ENCODE data around the gene PARP6.
"Not testable (repeated sequence)": the region's sequence is repeated elsewhere in the genome, so short reads cannot be mapped to it uniquely, and the experiment has no call there.

Gene PARP6

DNA sequence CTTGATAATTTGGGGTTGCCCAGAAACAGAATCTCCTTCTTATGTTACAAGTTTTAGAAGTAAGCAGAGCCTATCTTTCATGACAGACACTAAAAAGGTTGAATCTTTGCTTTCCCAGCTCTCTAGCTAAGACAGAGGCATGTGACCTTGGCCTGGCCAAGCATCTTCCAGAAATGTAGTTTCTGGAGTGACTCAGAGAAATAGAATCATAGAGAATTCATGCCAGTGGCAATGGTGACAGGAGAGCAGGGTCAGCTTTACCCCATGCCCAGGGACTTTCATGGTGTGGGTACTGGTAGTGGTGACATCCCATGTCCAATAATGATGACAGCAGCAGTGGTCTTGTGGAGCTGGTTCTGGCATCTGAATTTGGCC, 4.0 kb upstream of the PARP6 start:
- no peak for DNase-seq

DNA sequence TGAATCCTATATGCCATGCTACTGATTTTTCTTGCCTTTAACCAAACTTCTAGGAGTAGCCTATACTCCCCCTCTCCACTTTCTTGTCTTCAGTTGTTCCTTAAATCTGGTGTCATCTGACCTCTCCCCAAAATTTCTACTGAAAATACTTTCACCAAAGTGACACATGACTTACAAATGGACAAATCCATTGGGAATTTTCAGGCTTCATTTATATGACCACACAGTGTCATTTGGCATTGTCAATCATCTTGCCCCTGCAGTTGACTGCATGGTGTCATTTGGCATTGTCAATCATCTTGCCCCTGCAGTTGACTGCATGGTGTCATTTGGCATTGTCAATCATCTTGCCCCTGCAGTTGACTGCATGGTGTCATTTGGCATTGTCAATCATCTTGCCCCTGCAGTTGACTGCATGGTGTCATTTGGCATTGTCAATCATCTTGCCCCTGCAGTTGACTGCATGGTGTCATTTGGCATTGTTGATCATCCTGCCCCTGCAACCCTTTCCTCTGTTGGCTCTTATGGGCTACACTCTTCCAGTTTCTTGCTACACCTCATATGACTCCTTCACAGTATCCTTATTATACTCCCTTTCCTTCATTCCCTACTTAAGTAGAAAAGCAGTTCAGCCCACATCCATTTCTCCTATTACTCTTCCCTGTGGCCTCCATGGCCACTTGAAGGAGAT, 3.4 kb upstream of the PARP6 start:
- not testable (repeated sequence) for DNase-seq

DNA sequence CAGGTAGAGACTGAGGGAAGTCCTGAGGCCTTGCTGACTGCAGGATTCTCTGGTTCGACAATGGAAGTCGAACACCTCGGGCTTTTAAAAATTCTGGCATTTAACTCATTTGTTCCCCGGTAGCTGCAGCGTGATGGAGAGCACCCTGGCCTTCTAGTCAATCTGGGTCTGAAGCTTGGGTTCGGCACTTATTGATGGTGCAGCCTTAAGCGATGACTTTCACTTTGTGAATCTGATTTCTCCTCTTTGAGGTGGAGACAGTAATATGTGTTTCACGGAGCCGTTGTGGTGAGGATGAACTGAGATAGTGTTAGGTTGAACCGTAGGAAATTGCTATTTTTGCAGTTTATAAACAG, 621 bp upstream of the PARP6 start:
- no peak for DNase-seq

DNA sequence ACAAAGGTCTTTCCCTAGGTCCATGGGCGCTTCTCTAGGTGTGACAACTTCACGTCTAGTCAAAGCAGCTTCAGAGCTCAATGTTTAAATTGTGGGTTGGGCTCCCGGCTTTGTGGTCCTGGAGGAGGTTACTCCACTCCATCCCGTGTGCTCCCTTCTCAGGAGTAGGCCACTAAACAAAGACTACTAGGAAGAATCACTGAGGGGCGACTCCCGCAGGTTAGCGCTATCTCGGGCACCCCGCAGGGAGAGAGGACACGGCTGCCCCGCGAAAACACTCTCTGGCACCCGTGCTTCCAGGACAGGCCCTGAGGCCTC, 500 bp downstream of the PARP6 start:
- no peak for DNase-seq

DNA sequence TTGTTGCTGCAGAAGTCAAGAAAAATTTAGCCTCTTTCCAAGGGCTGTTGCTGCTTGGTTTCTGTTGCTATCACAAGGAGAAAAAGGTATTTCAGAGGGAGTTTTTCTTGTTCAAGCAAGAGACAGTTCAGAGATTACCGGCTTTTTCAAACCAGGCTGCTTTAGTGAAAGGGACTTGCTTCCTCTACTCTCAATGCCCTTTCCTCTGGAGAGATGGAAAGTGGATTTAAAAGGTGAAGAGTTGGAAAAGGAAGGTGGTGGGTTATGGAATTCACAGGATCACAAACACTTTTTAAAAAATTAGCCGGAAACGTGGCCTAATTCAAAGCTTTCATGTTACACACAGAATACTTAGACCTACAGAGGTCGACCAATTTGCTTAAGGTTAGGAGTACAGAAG, 1.1 kb downstream of the PARP6 start:
- no peak for DNase-seq

DNA sequence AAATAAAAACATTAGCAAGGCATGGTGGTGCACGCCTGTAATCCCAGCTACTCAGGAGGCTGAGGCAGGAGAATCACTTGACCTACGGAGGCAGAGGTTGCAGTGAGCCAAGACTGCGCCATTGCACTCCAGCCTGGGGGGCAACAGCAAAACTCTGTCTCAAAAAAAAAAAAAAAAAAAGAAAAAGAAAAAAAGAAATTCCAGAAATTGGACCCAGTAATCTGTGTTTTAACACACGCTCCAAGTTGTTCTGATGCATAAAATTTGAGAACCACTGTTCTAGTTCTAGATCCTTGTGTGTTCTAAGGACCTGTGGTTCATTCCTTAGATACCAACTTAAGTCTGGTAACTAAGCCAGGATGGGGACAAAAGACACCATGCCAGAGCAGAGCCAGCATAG, 2.6 kb downstream of the PARP6 start:
- no peak for DNase-seq

DNA sequence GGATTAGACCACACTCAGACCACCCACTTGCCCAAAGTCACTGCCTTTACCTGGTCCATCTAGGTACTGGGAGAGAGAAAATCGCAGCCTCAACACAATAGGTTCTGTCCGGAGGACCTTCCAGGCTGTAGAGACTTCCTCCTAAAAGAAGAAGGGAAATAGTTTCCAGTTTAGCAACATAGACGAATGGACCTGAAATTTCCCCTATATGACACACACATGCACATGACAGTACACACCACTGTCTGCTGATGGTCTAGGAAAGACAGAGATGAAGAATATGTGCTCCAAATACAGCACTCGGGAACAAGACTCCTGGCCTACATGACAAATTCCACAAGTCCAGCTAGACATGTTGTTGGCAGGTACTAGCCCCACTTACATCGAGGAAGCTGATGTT, 7.3 kb downstream of the PARP6 start:
- no peak for DNase-seq

DNA sequence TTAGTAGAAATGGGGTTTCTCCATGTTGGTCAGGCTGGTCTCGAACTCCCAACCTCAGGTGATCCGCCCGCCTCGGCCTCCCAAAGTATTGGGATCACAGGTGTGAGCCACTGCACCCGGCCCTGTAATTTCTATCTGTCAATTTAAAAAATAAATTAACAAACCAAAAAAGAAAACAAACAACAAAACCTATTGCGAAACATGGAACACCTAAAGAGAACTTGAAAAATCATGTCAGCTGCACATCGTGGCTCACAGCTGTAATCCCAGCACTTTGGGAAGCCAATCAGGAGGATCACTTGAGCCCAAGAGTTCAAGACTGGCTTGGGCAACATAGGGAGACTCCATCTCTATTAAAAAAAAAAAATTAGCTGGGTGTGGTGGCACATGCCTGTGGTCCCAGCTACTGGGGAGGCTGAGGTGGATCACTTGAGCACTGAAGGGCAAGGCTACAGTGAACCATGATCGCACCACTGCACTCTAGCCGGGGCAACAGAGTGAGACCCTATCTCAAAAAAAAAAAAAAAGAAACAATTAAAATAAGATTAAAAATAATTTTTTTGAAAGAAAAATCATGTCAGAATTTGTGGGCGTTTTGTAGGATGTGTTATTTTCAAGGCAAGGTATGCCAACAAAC, 19.6 kb downstream of the PARP6 start:
- DNase-seq = no peak

DNA sequence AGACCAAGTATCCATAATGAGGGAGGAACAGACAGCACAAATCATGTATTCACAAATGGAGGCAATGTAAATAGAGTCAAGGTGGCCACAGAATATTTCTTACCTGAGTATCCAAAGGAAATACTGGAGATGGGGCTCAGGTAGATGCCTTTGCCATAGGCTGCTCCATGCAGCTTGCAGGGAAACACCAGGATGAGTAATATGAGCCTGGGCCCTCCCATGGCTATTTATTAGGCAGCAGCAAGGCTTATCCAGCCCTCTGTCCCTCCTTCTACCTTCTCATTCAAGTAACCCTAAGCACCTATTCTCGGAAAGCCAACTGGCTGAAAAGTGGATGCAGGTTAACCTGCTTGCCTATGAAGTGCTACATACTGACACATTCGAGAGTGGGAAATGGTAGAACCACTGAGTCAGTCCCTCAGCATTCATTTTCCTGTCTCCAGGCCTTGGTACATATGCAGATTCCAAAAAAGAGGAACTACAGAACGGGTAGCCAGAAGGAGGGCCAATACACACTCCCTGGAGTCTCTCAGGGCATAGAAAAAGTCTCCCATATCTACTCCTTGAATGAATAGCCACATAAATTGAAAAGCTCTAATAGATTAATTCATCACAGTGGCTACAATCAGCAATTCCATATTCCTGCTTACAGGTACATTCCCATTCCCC, 23.1 kb downstream of the PARP6 start:
- DNase-seq = no peak

DNA sequence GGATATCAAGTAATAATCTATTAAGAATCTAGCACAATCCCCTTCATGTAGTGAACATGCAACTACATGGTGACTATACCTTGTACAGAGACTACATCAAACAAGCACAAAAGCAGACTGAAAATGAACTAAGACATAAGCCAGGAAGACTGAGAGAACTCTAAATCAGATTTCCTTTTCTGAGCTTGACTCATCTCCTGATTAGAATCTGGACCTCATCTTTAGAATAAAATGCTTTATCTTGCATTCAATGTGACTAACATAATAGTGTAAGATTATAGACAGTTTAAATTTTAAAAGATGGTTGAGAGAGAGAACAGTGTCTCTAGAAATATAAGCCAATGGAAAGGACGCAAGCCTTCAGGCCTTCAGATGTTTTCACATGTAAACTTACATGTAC, 23.8 kb downstream of the PARP6 start:
- DNase-seq = no peak

DNA sequence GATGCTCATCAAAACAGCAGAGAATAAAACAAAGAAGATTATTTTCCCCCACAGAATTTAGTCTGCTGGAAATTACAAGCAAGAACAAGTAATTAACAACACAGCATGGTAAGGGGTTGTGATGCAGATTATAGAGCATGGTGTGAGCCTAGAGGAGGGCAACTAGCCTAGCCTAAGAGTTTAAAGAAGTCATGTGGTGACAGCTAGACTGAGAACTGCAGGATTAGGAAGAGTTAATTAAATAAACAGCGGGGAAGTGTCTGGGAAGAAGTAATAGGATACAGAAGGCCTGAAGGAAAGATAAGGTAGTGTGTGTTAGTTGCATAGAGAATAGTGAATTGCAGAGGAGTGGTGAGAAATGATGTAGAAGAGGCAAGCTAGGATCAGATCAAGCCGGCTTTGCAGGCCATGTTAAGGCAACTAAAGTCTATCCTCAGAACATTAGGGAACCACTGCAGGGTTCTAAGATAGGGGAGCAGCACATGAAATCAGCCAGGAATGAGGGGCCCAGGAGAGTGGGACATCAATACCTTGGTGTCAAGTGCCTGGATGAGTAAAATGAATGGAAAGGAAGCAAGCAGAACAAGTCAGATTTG, 29.5 kb downstream of the PARP6 start:
- DNase-seq = no peak

DNA sequence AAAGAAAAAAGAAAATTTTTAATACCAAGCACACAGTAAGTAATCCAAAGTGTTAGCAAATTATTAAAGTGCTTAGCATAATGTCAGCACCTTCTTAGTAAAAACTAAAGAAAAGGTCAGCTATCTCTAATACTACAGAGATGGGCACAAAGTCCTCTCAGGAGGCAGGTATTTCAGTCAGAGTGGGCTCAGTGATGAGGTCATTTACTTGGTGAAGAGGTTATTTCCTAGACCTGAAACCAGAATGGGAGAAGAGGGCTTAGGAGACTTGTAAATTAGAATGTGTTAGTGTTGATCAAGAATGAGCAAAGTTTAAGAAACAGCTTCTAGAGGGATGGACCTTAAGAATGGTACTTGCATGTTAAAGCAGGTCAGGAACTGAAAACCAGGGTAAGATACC, 32.7 kb downstream of the PARP6 start:
- no peak for DNase-seq

DNA sequence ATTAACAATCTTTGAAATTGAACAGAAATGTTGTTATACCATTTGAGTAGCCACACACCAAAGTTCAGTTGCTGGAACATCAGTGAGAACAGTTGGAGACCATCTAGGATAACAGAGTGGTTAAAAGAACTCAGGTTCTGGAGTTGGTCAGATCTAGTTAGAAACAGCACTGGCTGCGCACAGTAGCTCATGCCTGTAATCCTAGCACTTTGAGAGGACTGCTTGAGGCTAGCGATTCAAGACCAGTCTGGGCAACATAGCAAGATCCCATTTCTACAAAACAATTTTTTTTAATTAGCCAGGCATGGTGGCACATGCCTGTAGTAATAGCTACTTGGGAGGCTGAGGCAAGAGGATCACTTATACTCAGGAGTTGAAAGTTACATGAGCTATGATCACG, 33.8 kb downstream of the PARP6 start:
- no peak for DNase-seq

DNA sequence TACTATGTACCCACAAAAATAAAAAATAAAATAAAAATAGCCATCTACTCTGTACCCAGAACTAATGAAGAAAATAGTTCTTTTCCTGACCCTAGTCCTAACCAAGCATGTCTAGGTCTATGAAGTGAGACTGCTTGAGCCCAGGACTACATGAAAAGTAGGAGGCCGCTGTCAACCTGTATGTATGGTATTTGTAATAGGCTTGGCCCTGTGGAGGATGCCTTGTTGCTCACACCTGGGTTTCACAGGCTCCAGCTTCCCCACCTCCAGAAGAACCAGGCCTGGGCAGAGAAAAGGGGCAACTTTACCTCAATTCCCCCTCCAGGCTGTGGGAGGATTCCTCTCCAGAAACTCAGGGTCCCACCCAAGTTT, 34.5 kb downstream of the PARP6 start:
- DNase-seq = no peak

DNA sequence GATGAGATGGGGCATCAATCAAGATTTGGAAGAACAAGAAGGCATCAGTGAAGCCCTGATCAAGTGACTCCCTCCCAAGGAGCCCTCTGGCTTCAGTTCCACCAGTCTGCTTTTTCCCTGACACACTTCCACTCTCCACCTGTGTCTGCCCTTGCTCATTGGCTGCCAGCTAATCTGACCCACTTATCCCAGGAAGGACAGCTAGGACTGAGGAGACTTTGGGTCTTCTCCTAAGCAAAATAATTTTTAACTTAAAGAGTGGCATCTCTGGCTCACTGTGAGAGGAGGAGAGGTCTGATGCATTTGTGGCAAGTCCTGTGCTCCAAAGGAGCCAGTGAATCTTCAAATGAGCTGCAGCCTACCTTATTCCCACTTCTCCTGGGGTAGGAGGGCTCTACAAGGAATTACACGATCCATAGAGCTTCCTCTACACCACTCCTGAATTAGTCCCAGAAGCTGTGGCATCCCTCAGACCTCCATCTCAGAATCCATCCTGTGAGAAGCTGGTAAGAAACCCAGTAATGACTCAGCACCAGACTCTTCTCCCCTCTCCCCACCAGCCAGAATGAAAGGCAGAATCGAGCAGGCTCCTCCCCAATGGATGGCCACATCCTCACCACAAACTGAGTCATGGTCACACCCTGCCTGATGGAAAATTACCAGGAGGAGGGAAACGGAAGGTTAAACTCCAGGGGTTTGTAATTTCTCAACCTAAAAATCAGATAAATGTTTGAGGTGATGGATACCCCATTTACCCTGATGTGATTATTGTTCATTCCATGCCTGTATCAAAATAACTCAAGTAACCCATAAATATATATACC, 35.1 kb downstream of the PARP6 start:
- no peak for DNase-seq

DNA sequence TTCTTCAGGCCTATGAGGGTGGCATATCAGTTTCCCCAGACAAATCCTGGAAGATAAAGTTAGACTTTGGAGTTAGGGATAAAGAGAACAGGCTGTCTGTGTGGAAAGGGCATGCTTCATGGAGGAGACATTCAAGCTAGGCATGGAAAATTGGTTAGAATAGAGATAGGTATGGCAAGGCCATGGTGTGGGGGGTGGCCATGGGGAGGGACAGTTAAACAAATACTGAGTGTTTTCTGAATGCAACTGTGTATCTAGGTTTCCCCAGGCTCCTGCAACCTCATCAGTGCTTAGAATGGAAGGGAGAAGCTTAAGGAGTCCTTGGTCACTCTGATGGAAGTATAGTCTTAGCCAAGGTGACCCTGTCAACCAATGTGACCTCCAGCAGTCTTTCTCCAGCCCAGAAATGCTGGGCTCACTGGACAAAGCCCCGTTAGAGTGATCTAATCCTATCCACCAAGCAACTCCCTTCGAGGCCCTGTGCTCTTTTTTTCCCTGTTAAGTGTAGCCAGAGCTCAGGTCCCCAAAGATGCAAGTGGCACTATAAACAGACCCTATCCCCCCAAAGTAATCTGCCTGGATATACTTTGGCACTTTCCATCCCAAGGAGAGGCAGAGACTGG, 35.9 kb downstream of the PARP6 start:
- no peak for DNase-seq

DNA sequence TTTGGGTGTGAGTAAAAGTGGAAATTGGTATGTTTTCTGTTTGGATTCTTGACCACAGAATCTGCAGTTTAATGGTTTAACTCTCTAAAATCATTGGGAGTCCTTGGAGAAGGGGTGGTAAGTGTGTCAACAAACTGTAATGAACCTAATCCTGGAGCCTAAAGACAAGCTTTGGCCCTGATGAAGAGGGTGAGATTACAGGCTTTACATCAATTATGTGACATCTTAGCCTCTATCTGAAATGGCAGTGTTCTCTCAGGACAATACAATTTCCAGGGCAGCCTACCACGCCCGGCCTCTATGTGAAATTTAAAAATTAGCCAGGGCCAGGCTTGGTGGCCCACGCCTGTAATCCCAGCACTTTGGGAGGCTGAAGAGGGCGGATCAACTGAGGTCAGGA, 37.1 kb downstream of the PARP6 start:
- DNase-seq = no peak

DNA sequence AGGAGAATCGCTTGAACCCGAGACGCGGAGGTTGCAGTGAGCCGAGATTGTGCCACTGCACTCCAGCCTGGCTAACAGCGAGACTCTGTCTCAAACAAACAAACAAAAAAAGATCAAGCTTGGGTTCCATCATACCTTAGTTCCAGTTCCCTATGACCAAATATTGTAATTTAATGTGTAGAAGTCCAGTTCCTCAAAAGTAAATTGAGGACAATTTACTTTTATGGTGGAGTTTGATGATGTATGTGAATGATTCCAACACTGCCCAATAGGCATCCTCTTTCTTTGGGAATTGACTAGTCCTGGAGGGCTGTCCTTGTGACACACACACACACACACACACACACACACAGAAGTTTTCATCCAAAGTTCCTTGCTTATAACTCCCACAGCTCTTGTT, 38.6 kb downstream of the PARP6 start:
- DNase-seq = no peak

DNA sequence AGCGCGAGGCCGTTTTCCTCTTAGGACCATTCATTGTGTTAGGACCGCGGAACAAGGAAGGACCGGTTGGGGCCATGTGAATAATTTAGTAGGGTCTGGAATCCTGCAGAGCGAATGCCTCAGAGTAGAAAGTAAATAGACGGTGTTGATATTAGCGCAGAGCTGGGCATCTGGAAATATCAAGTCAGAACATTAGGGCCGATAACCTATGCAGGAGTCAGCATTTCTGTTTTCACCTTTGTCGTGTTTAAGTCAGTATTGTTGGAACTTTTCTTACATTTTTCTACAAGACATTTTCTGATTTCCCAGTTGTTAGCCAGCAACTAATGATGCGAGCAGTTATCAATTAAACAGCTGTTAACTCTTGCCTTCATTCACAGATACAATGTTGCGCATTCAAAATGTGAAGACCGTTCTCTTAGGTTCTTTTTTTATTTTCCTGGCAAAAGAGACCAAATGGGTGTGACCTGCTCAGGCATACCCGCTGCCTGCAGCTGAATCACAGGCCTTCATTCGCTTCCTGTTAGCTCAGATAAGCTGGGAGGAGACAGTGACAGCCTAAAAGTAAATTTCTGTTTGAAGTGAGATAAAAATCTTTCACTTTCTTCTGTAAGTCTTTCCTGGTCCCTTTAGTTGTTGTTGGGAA, 40.4 kb downstream of the PARP6 start:
- DNase-seq = peak; percentile 51

DNA sequence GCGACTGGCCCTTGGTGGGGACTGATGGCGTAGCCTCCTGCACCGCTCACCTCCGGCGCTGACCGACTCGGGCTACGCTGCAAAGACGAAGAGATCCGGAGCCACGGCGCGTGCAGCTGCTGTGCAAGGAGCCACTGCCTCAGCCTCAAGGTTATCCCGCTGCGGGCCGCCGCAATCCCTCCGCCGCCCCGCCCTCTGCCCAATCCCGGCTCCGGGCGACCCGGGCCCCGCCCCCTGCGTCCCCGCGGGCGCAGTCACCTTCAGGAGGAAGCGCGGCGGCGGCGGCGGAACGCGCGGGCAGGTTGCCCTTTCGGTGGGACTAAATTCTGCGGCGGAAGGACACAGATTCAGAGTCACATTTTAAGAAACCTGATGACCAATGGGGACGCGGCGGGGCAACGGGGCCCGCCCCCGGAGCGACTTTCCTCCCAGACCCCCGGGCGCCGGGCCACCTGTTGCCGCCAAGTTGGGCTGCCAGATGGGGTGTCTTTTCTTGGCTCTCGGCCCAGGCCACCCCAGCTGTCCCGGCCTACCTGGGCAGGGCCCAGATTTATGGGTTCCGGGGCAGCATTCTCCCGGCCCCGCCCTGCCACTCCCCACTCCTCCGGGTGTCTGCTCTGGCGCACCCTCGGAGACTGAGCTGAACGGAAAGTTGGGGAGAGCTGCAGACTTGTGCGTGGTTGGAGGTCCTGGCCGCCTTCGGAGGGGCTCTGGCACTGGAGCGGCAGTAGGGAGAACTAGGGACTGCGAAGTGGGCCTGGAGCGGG, 41.1 kb downstream of the PARP6 start, which contains the start of gene PKM:
Gene PKM (minus strand): TSS at position 125 of the 767 bp plus-strand sequence. CDS start 12,093 bp downstream, outside the sequence.
- peak; percentile 97 for DNase-seq

DNA sequence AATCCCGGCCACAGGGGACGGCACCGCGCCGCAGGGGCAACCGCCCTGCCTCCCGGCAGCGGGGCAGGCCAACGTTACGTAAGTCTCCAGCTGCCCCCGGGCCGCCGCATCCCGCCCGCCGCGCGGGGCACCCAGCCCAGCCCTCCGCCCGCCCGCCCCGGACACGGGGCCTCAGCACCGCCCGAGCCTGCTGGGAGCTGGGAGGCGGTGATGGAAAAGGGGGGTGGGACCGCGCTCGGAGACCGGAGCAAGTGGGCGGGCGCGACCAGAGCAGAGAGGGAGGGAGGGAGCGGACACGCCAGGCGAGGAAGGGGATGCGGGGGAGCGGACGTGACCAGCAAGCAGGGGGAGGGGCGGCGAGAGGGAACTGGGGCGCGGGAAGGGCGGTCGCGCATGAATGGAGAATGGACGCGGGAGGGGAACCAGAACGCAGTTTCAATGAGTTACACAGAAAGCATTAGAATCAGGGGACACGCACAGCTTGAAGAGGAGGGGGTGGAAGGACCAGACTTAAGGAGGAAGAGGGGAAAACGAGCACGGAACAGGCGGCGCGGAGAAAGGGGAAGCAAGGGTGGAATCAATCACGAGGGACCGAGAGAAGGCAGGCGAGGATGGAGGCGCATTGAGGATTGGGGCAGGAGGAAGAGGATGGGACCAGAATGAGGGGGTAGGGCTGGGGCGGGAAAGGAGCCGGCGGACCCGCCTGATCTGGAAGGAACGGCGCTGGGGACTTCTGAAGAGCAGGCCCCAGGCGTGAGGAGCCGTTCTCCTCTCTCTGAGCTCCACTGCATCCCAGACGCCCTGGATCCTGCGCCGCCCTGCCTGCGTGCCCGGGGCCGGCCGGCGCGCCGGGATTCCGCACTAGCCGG, 41.9 kb downstream of the PARP6 start:
- peak; percentile 87 for DNase-seq

Measured in NCI-H1436 (cell line).